Neural cell (in vitro differentiated cells): ENCODE measurements around the gene MAML3. TPM values are rescaled to one million over a fixed set of nuclear protein-coding genes. Genes with fewer than 3 reads are reported as not detected.

Experiments used
- H2AFZ ChIP-seq: fragments of 200-600, 300-800 bp; sonication (generic), shearing (Covaris generic); 2 replicates; pipeline ENCODE4 v1.6.0; 2014; ENCODE audit warnings: low read depth, mild to moderate bottlenecking, antibody characterized with exemption, low read length, moderate library complexity
- H3F3A ChIP-seq: fragments of 200-600 bp; shearing (Covaris generic); 2 replicates; pipeline ENCODE4 v1.6.1; 2016; ENCODE audit warnings: mild to moderate bottlenecking, moderate library complexity, mixed read lengths, antibody characterized with exemption, low read length; ENCODE audit not compliant: insufficient read depth, poor library complexity, severe bottlenecking
- H3K27ac ChIP-seq: fragments of 200-600, 300-800 bp; sonication (generic), shearing (Covaris generic); 2 replicates; pipeline ENCODE4 v1.5.1; 2014; ENCODE audit warnings: mild to moderate bottlenecking, low read length, moderate library complexity
- H3K27me3 ChIP-seq: fragments of 300-800, 200-600 bp; sonication (generic), shearing (Covaris generic); 2 replicates; pipeline ENCODE4 v1.6.0; 2014; ENCODE audit warnings: mild to moderate bottlenecking, low read depth, low read length, moderate library complexity; ENCODE audit not compliant: insufficient read depth
- H3K36me3 ChIP-seq: fragments of 300-800, 200-600 bp; sonication (generic), shearing (Covaris generic); 2 replicates; pipeline ENCODE4 v1.5.1; 2014; ENCODE audit warnings: mild to moderate bottlenecking, antibody characterized with exemption, low read length, moderate library complexity; ENCODE audit not compliant: insufficient read depth
- H3K4me2 ChIP-seq: fragments of 300-800, 200-600 bp; sonication (generic), shearing (Covaris generic); 2 replicates; pipeline ENCODE4 v1.6.0; 2014; ENCODE audit warnings: mild to moderate bottlenecking, low read length
- H3K4me3 ChIP-seq: fragments of 300-800, 200-600 bp; sonication (generic), shearing (Covaris generic); 2 replicates; pipeline ENCODE4 v1.5.1; 2014; ENCODE audit warnings: mild to moderate bottlenecking, low read length, moderate library complexity
- H3K79me2 ChIP-seq: fragments of 200-600 bp; shearing (Covaris generic); replicated peaks from 2 replicates; pipeline ENCODE4 v1.6.0; 2014; ENCODE audit warnings: mild to moderate bottlenecking, low read length, moderate library complexity; ENCODE audit not compliant: insufficient read depth
- H3K9ac ChIP-seq: fragments of 300-800, 200-600 bp; sonication (generic), shearing (Covaris generic); 2 replicates; pipeline ENCODE4 v1.6.1; 2016; ENCODE audit warnings: mild to moderate bottlenecking, low read length, mixed read lengths
- H3K9me2 ChIP-seq: fragments of 200-600 bp; shearing (Covaris generic); 2 replicates; pipeline ENCODE4 v1.6.1; 2016; ENCODE audit warnings: mild to moderate bottlenecking, low read length, mixed read lengths; ENCODE audit not compliant: insufficient read depth
- H3K9me3 ChIP-seq: fragments of 200-600, 300-800 bp; sonication (generic), shearing (Covaris generic); 2 replicates; pipeline ENCODE4 v1.6.1; 2016; ENCODE audit warnings: mild to moderate bottlenecking, mixed run types, low read length, moderate library complexity, mixed read lengths
- H4K20me1 ChIP-seq: fragments of 200-600 bp; shearing (Covaris generic); 2 replicates; pipeline ENCODE4 v1.6.1; 2016; ENCODE audit warnings: mild to moderate bottlenecking, mixed run types; ENCODE audit not compliant: insufficient read depth
- EP300 ChIP-seq: fragments of 450-650 bp; conservative IDR thresholded peaks from 2 replicates; pipeline ENCODE4 v1.6.1; 2014; ENCODE audit warnings: antibody characterized with exemption, mild to moderate bottlenecking, moderate library complexity; ENCODE audit not compliant: poor library complexity, severe bottlenecking
- EZH2 ChIP-seq: fragments of 200-600, 300-800 bp; shearing (Covaris generic), sonication (generic); IDR thresholded peaks from 2 replicates; pipeline ENCODE4 v1.6.1; 2014; ENCODE audit warnings: antibody characterized with exemption, low read length, borderline replicate concordance, mild to moderate bottlenecking; ENCODE audit not compliant: insufficient read depth, poor library complexity, severe bottlenecking
- MXI1 ChIP-seq: fragments of 450-650 bp; conservative IDR thresholded peaks from 2 replicates; pipeline ENCODE4 v1.6.1; 2014; ENCODE audit warnings: antibody characterized with exemption, mild to moderate bottlenecking; ENCODE audit not compliant: poor library complexity, severe bottlenecking
- POLR2AphosphoS5 ChIP-seq: IDR thresholded peaks from 2 replicates; pipeline ENCODE4 v1.6.1; 2012
- RAD21 ChIP-seq: fragments of 450-650 bp; conservative IDR thresholded peaks from 2 replicates; pipeline ENCODE4 v1.6.1; 2014; ENCODE audit warnings: antibody characterized with exemption, mild to moderate bottlenecking, moderate library complexity
- SMC3 ChIP-seq: fragments of 450-650 bp; conservative IDR thresholded peaks from 2 replicates; pipeline ENCODE4 v1.6.1; 2014; ENCODE audit warnings: antibody characterized with exemption, mild to moderate bottlenecking, moderate library complexity; ENCODE audit not compliant: poor library complexity
- TAF1 ChIP-seq: IDR thresholded peaks from 2 replicates; pipeline ENCODE4 v1.6.1; 2012; ENCODE audit warnings: low read depth
- polyA plus RNA-seq: library from polyadenylated mRNA; depleted of rRNA; stranded (reverse); fragments of >200 nt; gene quantifications from 2 replicates; pipeline ENCODE4 v1.2.3, GENCODE V29; 2014
- TF ChIP-seq, protein P1 (sequence below): IDR thresholded peaks from 2 replicates; pipeline ENCODE4 v1.6.1; 2012; ENCODE audit warnings: borderline replicate concordance
- TF ChIP-seq, protein P2 (sequence below): fragments of 450-650 bp; IDR thresholded peaks from 2 replicates; pipeline ENCODE4 v1.5.1; 2014; ENCODE audit warnings: antibody characterized with exemption, mild to moderate bottlenecking, moderate library complexity; ENCODE audit not compliant: poor library complexity, severe bottlenecking

Gene MAML3
- polyA plus RNA-seq, 1 donor from 2014 or later, result 10.2 TPM

DNA sequence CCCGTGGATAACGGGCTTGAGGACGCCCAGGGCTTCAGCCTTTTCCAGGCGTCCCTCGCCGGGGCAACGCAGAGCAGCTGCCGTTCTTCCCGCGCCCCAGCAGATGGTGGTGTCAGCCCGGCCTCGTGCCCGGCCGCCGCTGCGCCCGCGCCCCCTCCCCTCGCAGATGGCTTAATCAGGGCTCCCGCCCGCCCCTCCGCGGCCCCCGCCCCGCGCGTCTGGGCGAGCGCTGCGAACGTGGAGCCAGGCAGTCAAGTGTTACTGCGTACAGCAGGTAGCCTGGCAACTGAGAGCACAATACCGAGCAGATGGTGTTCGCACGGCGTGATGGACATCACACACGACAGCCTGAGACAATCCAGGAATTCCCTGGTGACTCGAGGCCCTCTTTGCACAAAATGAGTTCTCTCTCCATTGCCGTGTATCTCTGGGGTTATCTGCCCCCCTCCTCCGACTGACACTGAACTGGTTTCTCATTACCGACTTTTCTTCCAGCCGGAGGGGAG is 419.1 kb downstream of the MAML3 start:
- no peak overlapping the region for H2AFZ ChIP-seq
- peak overlapping the region; percentile 99 for H3K27ac ChIP-seq

DNA sequence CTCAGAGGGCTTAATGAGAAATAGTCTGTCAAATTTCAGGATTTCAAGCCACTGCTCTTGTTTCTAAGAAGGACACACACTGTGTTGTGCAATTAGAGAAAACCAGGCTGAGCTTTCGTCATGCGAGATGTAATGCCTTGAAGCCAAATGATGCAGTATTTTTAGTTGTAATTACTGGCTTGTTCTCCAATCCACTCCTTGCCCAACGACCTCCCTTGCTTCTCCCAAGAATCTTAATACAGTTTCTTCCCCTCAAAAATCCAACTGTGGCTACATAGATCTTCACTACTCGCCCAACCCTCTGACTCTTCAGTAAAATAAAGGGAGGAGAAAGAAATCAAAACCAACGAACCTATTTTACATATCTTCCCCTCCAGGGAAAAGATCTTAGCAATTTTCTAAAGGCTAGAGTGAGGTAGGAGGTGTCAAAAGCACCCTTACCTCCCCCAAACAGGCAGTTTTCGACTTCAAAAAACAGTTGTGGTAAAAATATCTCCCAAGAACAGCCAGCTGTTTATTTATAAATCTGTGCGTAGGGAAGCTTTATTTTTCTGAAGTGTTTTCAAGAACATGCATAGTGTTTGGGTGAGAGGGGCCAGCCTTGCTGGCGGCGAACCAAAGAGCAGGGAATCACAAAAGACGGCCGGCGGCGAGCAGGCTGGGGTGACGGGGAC is 419.6 kb downstream of the MAML3 start:
- H3K9me3 ChIP-seq, result no peaks in the 10 kb centered on the region
- peak overlapping the region; percentile 94 for H3K9ac ChIP-seq
- H3K4me3 ChIP-seq, result peak overlapping the region; percentile 68
- no peaks in the 10 kb centered on the region for H3K9me2 ChIP-seq
- peak overlapping the region; percentile 76 for H3K4me2 ChIP-seq
- H3K36me3 ChIP-seq, result no peaks in the 10 kb centered on the region
- H3K79me2 ChIP-seq, result no peaks in the 10 kb centered on the region
- no peak overlapping the region for H2AFZ ChIP-seq
- H4K20me1 ChIP-seq, result no peaks in the 10 kb centered on the region
- peak overlapping the region; percentile 99 for H3K27ac ChIP-seq
- no peak for TF ChIP-seq TAF1
- TF ChIP-seq EZH2, result no peak
- TF ChIP-seq, protein P1, sequence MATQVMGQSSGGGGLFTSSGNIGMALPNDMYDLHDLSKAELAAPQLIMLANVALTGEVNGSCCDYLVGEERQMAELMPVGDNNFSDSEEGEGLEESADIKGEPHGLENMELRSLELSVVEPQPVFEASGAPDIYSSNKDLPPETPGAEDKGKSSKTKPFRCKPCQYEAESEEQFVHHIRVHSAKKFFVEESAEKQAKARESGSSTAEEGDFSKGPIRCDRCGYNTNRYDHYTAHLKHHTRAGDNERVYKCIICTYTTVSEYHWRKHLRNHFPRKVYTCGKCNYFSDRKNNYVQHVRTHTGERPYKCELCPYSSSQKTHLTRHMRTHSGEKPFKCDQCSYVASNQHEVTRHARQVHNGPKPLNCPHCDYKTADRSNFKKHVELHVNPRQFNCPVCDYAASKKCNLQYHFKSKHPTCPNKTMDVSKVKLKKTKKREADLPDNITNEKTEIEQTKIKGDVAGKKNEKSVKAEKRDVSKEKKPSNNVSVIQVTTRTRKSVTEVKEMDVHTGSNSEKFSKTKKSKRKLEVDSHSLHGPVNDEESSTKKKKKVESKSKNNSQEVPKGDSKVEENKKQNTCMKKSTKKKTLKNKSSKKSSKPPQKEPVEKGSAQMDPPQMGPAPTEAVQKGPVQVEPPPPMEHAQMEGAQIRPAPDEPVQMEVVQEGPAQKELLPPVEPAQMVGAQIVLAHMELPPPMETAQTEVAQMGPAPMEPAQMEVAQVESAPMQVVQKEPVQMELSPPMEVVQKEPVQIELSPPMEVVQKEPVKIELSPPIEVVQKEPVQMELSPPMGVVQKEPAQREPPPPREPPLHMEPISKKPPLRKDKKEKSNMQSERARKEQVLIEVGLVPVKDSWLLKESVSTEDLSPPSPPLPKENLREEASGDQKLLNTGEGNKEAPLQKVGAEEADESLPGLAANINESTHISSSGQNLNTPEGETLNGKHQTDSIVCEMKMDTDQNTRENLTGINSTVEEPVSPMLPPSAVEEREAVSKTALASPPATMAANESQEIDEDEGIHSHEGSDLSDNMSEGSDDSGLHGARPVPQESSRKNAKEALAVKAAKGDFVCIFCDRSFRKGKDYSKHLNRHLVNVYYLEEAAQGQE, result no peak
- TF ChIP-seq, protein P2, sequence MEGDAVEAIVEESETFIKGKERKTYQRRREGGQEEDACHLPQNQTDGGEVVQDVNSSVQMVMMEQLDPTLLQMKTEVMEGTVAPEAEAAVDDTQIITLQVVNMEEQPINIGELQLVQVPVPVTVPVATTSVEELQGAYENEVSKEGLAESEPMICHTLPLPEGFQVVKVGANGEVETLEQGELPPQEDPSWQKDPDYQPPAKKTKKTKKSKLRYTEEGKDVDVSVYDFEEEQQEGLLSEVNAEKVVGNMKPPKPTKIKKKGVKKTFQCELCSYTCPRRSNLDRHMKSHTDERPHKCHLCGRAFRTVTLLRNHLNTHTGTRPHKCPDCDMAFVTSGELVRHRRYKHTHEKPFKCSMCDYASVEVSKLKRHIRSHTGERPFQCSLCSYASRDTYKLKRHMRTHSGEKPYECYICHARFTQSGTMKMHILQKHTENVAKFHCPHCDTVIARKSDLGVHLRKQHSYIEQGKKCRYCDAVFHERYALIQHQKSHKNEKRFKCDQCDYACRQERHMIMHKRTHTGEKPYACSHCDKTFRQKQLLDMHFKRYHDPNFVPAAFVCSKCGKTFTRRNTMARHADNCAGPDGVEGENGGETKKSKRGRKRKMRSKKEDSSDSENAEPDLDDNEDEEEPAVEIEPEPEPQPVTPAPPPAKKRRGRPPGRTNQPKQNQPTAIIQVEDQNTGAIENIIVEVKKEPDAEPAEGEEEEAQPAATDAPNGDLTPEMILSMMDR, result no peak
- TF ChIP-seq RAD21, result no peak
- TF ChIP-seq SMC3, result no peak
- no peak for TF ChIP-seq POLR2AphosphoS5
- no peak for TF ChIP-seq MXI1
- TF ChIP-seq EP300, result no peak
- no peaks in the 10 kb centered on the region for H3K27me3 ChIP-seq
- H3F3A ChIP-seq, result peaks cover 9% of the 10 kb centered on the region

More for the DNA sequence above, 419.1 kb downstream of the MAML3 start:
- TF ChIP-seq, protein P1, result peak; percentile 73
- TF ChIP-seq MXI1, result peak; percentile 81
- TF ChIP-seq TAF1, result peak; percentile 4
- TF ChIP-seq, protein P2, result peak; percentile 92
- peak; percentile 99 for TF ChIP-seq SMC3
- TF ChIP-seq RAD21, result peak; percentile 100
- no peak for TF ChIP-seq EZH2
- peak; percentile 98 for TF ChIP-seq EP300
- peak; percentile 95 for TF ChIP-seq POLR2AphosphoS5
- Histone ChIP-seq H3K9me3 (no peaks in the 10 kb centered on the region), H3K79me2 (no peaks in the 10 kb centered on the region), H3K4me2 (peak overlapping the region; percentile 81), H3K4me3 (peak overlapping the region; percentile 68), H3K9me2 (no peaks in the 10 kb centered on the region), H3K36me3 (no peaks in the 10 kb centered on the region), H3K27me3 (no peaks in the 10 kb centered on the region), H4K20me1 (no peaks in the 10 kb centered on the region), H3K9ac (peak overlapping the region; percentile 94), H3F3A (peaks cover 9% of the 10 kb centered on the region)
